ENCODE data around the gene TBX21.
A peak's percentile ranks its signal among the peaks of the same experiment; 100 is the strongest.

The TBX21 gene

GRCh38 chr17:47714773-47715396 lies 18.2 kb upstream of the TBX21 start:
- peak; percentile 54 for DNase-seq

- no peak for DNase-seq
Measured at GRCh38 chr17:47715669-47716325, 17.2 kb upstream of the TBX21 start.

- DNase-seq, result no peak
Measured at GRCh38 chr17:47716375-47716774, 16.7 kb upstream of the TBX21 start.

GRCh38 chr17:47717261-47717697 lies 15.8 kb upstream of the TBX21 start:
- DNase-seq, result peak; percentile 45

GRCh38 chr17:47717979-47718621 lies 14.9 kb upstream of the TBX21 start:
- DNase-seq, result no peak

GRCh38 chr17:47718634-47719405 lies 14.2 kb upstream of the TBX21 start:
- DNase-seq, result no peak

GRCh38 chr17:47719411-47720152 lies 13.5 kb upstream of the TBX21 start:
- peak; percentile 51 for DNase-seq

- DNase-seq, result no peak
Measured at GRCh38 chr17:47720196-47720595, 12.8 kb upstream of the TBX21 start.

- DNase-seq, result peak; percentile 69
Measured at GRCh38 chr17:47720754-47721533, 12.1 kb upstream of the TBX21 start.

GRCh38 chr17:47721725-47722124 lies 11.3 kb upstream of the TBX21 start:
- DNase-seq, result no peak

GRCh38 chr17:47724705-47725104 lies 8.3 kb upstream of the TBX21 start:
- DNase-seq, result no peak

GRCh38 chr17:47725446-47726111 lies 7.5 kb upstream of the TBX21 start:
- no peak for DNase-seq

GRCh38 chr17:47726796-47727703 lies 6.0 kb upstream of the TBX21 start:
- DNase-seq, result no peak

- DNase-seq, result no peak
Measured at GRCh38 chr17:47727704-47728036, 5.4 kb upstream of the TBX21 start.

GRCh38 chr17:47728214-47728877 lies 4.7 kb upstream of the TBX21 start:
- no peak for DNase-seq

GRCh38 chr17:47729476-47729875 lies 3.6 kb upstream of the TBX21 start:
- DNase-seq, result no peak

- no peak for DNase-seq
Measured at GRCh38 chr17:47730681-47731080, 2.4 kb upstream of the TBX21 start.

GRCh38 chr17:47731396-47731795 lies 1.6 kb upstream of the TBX21 start:
- DNase-seq, result no peak

GRCh38 chr17:47732399-47733046 lies 513 bp upstream of the TBX21 start:
- no peak for DNase-seq
